ENCODE data around the gene LRRC38.

GRCh38 chr1:13513895-13514546, at the start of gene LRRC38:
- TF ChIP-seq ZBTB7A (IDR thresholded peaks at IDR 0.05; ENCODE audit: low read depth) (no peak), REST (IDR thresholded peaks at IDR 0.05; ENCODE audit: low read depth) (no peak)
